ENCODE results near the gene GPR108.

Gene GPR108

DNA sequence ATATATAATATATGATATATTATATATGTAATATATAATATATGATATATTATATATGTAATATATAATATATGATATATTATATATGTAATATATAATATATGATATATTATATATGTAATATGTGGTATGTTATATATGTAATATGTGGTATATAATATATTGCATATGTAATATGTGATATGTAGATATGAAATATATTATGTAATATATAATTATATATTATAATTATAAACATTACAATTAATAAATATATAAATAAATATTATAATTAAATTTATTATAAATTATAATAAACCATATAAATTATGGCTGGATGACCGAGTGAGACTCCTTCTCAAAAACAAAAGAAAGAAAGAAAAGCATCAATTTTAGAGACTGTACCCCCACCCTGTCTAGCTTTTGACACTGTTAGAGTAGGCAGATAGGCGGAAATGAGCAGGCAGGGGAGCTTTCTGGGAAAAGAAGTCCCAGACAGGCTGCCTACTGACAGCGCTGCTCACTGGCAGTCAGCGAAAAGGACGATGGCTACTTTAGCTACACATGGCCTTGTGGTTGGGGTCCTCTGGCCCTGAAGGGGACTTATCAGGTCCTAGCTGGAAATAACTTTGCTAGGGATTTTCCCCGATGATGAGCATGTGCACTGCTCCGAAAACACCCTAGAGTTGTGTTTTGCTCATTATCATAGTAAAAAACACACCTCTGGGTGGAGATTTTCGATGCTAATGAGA, 36.6 kb downstream of the GPR108 start:
- DNase-seq = no peak

DNA sequence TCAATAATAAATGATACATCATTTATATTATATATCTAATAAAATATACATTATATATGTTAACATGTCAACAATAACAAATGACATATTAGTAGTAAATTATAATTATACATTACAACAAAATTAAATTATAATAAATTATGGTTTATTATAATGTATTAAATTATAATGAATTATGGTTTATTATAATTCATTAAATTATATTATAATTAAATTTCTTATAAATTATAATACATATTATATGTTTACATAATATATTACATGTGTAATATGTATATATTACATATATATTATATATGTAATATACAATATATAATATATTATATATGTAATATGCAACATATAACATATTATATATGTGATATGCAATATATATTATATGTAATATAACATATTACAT, 37.4 kb downstream of the GPR108 start:
- no peak for DNase-seq

DNA sequence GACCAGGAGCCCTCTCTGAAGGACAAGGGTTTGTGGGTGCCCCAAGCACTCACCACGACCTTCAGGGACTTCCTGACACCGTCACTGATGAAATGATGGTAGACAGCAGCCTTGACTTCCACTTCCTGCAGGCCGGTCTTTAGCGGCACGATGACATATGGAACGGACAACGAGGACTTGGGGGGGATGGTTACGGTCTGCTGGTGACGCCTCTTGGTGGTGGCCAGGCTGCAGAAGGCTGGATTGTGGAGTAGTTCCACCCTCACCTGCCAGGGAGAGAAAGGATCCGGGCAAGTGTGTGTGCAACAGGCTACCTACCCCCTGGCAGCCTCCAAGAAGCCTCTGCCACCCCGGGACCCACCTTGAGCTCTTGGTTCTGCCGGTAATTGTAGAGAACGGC, 40.1 kb downstream of the GPR108 start:
- no peak for DNase-seq

DNA sequence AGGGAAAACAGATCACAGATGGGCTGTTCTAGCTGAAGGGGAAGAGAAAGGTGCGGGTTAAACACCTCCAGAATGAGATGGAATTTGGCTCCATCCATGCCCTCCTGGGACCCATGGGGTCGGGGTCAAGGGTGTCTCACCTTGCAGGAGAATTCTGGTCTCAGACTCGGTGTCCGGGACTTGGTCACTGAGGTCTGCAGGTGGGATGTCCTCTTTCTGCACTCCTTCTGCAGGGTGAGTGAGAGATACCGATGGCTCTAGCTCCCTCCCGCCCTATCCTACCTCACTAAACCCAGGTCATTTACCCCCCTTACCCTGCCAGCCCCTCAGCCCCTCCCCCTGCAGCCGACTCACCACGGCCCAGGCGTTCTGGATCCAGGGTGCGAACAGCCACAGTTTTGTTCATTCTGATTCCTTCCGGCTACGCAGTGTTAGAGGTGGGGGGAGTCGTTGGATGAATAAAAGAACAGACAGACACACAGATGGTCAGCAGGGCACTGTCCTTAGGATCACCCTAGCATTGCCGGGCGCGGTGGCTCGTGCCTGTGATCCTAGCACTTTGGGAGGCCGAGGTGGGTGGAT, 41.0 kb downstream of the GPR108 start:
- no peak for DNase-seq

DNA sequence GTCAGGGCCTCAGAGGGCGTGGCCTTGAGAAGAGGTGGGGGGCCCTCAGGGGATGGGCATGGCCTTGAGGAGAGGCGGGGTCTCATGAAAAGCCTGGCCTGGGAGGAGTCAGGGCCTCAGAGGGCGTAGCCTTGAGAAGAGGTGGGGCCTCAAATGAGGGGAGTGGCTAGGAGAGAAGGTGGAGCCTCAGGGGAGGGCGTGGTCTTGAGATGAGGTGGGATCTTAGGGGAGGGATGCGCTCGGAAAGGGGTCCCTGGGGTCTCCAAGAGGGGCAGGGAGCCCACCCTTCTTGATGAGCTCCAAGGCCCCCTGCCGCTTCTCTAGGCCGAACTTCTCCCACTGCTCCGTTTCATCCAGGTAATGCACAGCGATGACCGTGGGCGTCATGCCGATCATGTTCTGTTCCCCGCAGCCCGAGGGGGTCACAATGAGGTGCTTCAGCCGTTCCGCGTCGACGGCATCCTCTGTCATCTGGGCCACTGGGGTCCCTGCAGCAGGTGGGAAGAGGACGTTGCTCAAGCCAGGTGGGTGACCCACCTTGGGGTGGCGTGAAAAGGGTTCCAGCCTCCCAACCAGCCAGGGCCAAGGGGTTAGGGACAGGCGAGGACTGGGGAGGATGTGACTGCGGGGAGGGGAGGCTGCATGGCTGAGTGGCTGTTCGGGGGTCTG, 43.1 kb downstream of the GPR108 start:
- DNase-seq = no peak

DNA sequence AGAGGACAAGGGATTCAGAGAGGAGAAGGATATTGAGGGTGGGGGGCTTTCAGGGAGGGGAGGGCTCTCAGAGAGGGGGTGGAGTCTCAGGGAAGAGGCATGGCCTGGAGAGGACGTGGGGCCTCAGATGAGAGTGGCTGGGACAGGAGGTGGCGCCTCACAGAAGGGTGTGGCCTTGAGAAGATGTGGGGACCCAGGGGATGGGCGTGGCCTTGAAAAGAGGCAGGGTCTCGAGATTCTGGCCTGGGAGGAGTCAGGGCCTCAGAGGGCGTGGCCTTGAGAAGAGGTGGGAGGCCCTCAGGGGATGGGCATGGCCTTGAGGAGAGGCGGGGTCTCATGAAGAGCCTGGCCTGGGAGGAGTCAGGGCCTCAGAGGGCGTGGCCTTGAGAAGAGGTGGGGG, 43.7 kb downstream of the GPR108 start:
- no peak for DNase-seq

DNA sequence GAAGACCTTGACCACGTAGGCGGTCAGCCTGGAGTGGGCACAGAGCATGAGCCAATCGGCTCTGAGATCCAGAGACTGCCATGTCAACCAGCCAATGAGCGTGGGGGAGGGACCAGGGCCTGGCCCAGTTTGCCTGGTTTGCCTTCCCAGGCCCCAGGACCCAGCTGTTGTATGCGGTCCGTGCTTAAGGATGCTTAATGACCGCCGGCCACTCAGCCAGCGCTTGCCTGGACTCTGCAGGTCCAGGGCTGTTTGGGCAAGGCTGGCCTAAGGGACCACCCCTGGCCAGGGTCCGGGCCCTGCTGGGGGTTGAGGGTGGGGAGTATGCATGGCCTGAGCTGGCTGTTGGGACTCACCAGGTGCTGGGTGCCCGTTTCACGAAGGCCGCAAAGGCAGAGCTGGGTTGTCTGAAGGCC, 44.3 kb downstream of the GPR108 start:
- no peak for DNase-seq

DNA sequence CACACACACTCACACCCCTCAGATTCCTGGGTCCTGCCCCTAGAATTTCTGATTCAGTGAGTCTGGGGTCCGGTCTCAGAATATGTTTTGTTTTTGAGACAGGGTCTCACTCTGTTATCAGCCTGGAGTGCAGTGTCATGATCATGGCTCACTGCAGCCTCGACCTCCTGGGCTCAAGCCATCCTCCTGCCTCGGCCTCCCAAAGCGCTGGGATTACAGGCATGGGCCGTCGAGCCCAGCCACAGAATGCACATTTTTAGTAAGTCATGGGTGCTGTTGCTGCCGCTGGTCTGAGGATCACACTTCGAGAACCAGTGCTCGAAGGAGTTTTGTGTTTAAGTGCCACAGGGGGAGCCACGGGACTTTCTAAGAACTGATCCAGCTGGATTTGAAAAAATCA, 45.4 kb downstream of the GPR108 start:
- no peak for DNase-seq

DNA sequence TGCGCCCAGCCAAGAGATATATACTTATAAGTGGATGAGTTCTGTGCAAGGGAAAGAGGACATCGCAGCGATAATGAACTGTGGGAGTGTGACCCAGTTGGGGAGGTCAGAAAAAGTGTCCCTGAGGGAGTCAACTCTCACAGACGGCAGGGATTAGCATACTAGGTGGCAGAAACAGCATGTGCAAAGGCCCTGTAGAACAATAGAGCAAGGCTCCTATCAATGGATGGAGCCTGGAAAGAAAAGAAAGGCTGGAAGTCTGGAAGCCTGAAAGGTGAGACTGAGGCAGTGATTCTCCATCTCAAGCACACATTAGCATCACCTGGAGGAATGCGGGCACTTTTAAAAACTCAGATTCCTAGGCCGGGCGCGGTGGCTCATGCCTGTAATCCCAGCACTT, 46.0 kb downstream of the GPR108 start:
- no peak for DNase-seq

DNA sequence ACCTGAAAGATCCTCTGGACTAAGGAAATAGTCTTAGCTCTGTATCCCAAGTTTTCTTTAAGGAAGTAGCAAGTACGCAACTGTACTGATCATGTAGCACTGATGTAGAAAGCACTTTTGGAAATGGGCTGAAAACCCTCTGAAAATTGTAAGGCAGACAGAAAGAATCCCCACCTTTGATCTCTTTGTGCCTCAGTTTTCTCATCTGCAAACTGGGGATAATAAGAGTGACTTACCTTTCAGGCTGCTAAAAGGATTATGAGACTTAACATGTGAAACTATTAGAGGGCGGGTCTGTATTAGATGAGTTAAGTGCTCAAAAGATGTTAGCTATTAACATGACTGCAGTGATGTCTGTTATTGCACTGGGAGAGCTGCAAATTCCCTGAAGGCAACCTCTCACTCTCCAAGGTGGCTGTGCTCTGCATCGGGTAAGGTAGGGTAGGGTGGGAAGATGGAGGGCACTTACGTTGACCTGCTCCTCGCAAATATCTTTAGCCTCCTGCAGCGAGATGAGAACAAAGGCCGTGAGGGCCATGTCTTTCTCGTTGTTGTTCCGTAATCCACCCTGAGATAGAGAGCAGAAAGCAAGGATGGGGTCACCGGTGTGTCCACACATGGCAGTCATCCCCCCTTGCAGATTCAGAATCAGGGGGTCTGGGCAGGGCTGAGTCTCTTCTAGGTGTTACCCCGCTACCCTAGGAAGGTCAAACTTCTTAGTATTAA, 47.1 kb downstream of the GPR108 start:
- no peak for DNase-seq

DNA sequence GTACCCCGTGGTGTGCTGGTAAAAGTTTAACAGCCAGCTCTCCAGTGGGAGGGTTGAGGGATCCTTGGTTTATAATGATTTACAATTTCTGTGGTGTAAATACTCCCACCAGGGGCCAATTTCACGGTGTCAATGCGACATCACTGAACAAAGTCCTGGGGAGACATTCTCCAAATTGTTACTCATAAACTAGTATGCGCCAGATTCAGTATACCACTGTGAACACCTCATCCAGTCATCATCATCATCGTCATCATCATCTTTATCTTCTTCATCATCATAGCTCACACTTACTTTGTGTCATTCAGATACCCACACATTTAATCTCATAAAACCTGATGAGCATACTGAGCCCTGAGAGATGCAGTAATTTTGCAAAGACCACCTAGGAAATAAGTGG, 50.3 kb downstream of the GPR108 start:
- no peak for DNase-seq

DNA sequence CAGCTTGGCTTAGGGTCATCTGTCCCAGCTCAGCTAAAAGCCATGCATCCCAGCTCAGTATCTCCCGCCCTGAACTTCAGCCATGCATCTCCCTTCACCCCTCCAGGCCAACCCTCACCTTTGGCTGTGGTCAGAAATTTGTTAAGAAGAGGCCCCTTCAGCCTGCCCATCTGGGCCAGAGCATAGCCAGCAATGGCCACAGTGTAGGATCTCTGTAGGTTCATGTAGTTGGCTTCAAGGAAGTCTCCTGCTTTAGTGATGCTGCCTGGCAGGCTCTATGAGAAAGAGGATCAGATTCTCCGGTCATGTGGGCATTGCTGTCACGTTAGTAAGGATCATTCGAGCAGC, 50.8 kb downstream of the GPR108 start:
- no peak for DNase-seq

DNA sequence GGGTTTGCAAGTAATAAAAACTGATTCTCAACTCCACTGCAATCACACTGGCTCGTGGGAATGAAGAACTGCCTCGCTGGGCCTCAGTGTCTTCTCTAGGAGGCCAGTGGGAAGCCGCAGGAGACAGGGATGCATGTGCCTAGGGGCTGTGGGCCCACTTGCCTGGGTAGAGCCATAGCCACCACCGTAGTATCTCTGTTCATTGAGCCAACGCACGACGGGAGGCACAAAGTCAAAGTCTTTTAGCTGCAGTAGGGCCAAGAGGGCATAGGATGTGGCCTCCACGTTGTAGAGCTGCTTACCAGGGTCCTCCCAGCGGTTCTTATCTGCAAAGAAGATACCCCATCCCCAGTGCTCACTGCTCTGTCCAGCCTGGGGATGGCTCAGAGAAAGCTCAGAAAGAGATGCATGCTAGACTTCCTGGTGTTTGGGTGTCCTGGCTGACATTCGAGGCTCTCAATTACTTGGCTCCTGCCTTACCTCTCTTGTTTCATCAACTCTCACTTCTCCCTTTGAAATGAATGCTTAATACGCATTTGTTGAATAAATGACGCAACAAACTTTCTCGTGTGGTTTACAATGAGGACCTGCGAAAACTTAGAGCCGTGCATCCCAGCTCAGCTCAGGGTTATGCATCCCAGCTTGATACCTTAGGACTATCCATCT, 51.3 kb downstream of the GPR108 start:
- no peak for DNase-seq

DNA sequence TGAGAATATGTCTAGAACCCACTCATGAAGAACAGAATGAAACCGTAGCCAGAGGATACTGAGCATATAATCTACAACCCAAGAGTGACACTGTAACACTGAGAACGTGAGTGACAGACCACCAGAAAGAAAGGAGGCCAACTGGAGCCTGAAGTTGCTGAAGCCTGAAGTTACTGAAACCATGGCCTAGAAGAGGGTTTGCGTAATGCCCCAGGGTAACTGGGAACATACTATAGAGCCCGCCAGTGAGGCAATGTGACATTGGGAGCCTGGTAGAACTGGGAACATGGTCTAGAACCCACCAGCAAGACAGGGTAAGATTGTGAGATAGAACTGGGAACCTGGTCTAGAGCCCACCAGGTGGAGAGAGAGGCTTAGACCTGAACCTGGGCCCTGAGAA, 51.9 kb downstream of the GPR108 start:
- DNase-seq = no peak

DNA sequence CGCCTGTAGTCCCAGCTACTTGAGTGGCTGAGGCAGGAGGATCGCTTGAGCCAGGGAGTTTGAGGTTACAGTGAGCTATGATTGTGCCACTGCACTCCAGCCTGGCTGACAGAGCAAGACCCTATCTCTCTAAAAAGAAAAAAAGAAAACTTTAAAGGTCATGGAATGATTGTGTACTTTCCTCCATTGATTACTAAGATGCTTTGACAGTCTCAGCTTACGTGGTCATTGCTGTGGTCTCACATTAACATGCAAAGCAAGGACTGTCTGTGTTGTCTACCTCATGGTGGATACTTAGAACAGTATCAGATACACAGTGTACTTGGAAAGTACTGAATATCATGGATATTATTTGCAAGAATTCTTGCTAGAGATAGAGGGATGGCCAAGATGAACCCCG, 53.4 kb downstream of the GPR108 start:
- no peak for DNase-seq

DNA sequence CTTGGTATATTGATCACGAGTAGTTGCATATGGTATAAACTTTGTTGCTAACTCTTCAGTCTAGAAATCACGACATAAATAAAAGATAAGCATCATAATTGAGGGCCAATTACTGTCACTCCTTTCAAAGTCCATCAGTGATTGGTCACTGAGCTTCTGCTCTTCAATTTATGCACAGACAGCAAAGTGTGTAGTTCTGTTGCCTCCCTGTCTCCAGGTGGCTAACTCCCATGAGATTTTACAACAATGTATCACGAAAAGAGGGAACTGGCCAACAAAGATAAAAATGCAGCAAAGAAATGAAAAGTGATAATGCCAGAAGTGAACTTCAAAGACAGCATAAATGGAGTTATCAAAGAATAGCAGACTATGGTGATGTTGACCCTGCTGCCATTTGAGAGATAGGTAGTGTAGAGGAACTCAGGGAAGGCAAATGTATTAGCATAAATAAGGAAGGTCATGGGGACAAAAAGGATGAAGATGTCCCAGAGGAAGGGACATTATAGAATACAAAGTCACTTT, 54.7 kb downstream of the GPR108 start:
- no peak for DNase-seq

DNA sequence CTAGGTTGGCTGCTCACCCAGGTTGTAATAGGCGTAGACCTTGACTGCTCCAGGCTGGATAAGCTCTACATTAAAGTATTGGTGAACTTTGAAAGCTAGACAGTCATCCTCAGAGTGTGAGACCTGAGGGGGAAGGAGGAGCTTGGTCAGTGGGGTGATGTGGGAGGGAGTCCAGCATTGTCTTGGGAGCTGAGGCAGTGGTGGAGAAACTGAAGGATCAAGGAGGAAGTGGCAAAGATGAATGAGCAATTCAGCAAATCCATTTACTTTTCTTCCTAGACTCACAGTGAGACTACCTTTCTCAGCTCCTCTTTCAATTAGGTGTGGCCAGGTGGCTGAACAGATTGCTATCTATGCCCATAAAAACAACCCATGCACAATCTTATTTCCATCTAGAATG, 57.2 kb downstream of the GPR108 start:
- DNase-seq = no peak
